Transverse colon (tissue), 4 donors: ENCODE measurements around the gene PADI2. TPM values are rescaled to one million over a fixed set of nuclear protein-coding genes. Genes with fewer than 3 reads are reported as not detected.

Experiments used
- DNase-seq: peaks from one replicate; pipeline ENCODE4 v3.0.0-alpha.2; 2019
- H3K27ac ChIP-seq, 4 donors: fragments of 200-600 bp; sonication (generic); 2 replicates each; pipeline ENCODE4 v1.5.1; 2016 to 2018; ENCODE audit warnings: inconsistent platforms in 4 of 4
- H3K27me3 ChIP-seq: fragments of 200-600 bp; sonication (generic); 2 replicates; pipeline ENCODE4 v1.5.1; 2017; ENCODE audit warnings: inconsistent platforms
- H3K36me3 ChIP-seq, 4 donors: fragments of 200-600 bp; sonication (generic); 2 replicates each; pipeline ENCODE4 v1.5.1; 2017 to 2019; ENCODE audit warnings: inconsistent platforms in 4 of 4
- H3K4me1 ChIP-seq, 4 donors: fragments of 200-600 bp; sonication (generic); 2 replicates each; pipeline ENCODE4 v1.5.1; 2017 to 2020; ENCODE audit warnings: inconsistent platforms in 4 of 4
- H3K4me3 ChIP-seq, 4 donors: fragments of 200-600 bp; sonication (generic); 1 replicate in 1 of 4; 2 replicates in 3 of 4; pipeline versions ENCODE4 v1.5.1 to v1.6.1; 2017 to 2019; ENCODE audit warnings: inconsistent platforms in 4 of 4
- H3K9me3 ChIP-seq, 2 donors: fragments of 200-600 bp; sonication (generic); 2 replicates each; pipeline ENCODE4 v1.5.1; 2017 to 2019; ENCODE audit warnings: inconsistent platforms in 2 of 2
- CTCF ChIP-seq, 5 experiments: fragments of 200-600 bp in 3 of 5; fragments of 450-650 bp in 2 of 5; sonication (generic) in 3 of 5; IDR thresholded peaks; 1 replicate in 2 of 5; 2 replicates in 3 of 5; pipeline ENCODE4 v1.5.1; 2016 to 2017; ENCODE audit warnings: antibody characterized with exemption in 5 of 5, inconsistent platforms in 3 of 5, mild to moderate bottlenecking in 2 of 5, moderate library complexity in 1 of 5
- EP300 ChIP-seq: sonication (generic); formaldehyde crosslinking; IDR thresholded peaks from one replicate; pipeline ENCODE4 v1.6.1; 2017; ENCODE audit warnings: antibody characterized with exemption, low read depth
- POLR2A ChIP-seq: fragments of 450-650 bp; IDR thresholded peaks from one replicate; pipeline ENCODE4 v1.6.1; 2016; ENCODE audit warnings: antibody characterized with exemption, mild to moderate bottlenecking, moderate library complexity
- POLR2AphosphoS5 ChIP-seq, 3 donors: sonication (generic); formaldehyde crosslinking; IDR thresholded peaks; one replicate each; pipeline ENCODE4 v1.6.1; 2016; ENCODE audit warnings: antibody characterized with exemption in 3 of 3
- WGBS, 2 donors: methylation state at CpG; one replicate each; pipeline ENCODE4 v1.1.5; 2018; ENCODE audit warnings: low coverage in 1 of 2; 5-methylcytosine and 5-hydroxymethylcytosine counted together
- in situ Hi-C, 4 donors: fragments of 200-750 bp; cut with MboI; loops; one replicate each; pipeline versions ENCODE4 v1.15.0 to v1.15.1; 2017; ENCODE audit warnings: low sequenced_read_pairs in 3 of 4, low pct_ligation_motif_present in 1 of 4, low pct_unique_long_range_greater_than_20kb in 1 of 4
- intact Hi-C: fragments of 100-400 bp; cut with DNase I; formaldehyde crosslinking; loops from one replicate; pipeline ENCODE4 v1.15.1; 2023; ENCODE audit warnings: low total_unique reads
- total RNA-seq, 4 donors: library from RNA; depleted of rRNA; stranded (reverse); fragments of >200 nt; gene quantifications; one replicate each; pipeline ENCODE4 v1.1.0, GENCODE V29; 2016

Gene PADI2
- total RNA-seq, 4 donors from 2014 or later, result 143 to 285 (median 238) TPM

GRCh38 chr1:17099616-17100340, 19.5 kb downstream of the PADI2 start:
- Histone ChIP-seq H3K27me3 (no peaks in the 10 kb centered on the region), H3K9me3 (no peaks in the 10 kb centered on the region), H3K4me1 (peaks cover 0 to 18% (median 2%) of the 10 kb centered on the region in 4 donors), H3K4me3 (no peak overlapping the region), H3K27ac (no peak overlapping the region), H3K36me3 (no peaks in the 10 kb centered on the region)
- in situ Hi-C loops, result no loop called here
- no peak for DNase-seq
- intact Hi-C loops, result no loop called here
- TF ChIP-seq EP300 (no peak), CTCF (IDR thresholded peaks at IDR 0.05) (no peak), POLR2A (no peak), POLR2AphosphoS5 (IDR thresholded peaks at IDR 0.05) (no peak)
- 66 to 76% methylated on average over 7 to 10 of the region's 10 CpGs for WGBS, 2 donors

DNA sequence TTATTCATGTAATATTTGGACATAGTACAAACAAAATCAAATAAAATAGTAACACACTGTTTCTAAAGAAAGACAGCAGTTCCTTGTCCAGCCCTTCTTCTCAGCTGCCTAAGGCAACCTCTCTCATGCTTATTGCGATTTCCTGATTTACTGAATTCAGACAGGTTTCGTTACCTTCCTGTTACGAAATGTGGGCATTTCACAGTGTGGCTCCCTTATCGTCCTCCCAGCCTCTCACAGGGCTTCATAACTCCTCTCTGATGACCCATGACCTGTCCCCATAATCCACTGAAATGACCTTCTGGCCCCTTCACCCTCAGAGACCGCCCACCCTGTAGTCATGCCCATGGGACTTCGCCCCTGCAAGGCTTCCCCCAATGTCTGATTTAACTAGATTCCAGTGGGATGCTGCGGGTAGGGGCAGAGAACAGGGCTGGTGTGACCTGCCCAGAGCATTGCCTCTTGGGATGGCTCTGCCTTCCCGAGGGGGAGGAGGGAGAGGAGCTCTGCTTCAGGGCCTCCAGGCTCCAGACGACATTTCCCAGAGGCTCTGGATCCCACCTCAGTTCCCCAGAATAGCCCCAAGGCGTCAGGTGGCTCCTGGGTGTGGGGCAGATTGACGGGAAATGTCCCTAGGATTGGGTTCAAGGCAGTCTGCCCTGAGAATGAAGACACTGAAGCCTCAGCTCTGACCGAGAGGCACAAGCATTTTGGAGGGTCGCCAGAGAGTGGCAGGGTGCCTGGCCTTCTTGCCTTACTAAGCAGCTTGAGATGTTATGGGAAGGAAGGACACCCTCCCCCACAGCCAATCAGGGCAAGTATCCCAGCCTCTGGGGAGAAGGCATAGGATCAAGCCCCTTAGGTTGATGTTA, 20.6 kb downstream of the PADI2 start:
- DNase-seq, result no peak
- in situ Hi-C loops (no loop called here), intact Hi-C loops (no loop called here)
- WGBS, 2 donors, result 57 to 75% methylated on average over 5 to 12 of the region's 13 CpGs
- Histone ChIP-seq H3K27me3 (no peaks in the 10 kb centered on the region), H3K4me1 (peaks cover 0 to 18% (median 2%) of the 10 kb centered on the region in 4 donors), H3K27ac (peak overlapping the region in 3 of 4 donors; percentile 5 to 41 (median 26)), H3K9me3 (no peaks in the 10 kb centered on the region), H3K4me3 (no peak overlapping the region), H3K36me3 (no peaks in the 10 kb centered on the region)
- no peak for TF ChIP-seq CTCF (IDR thresholded peaks at IDR 0.05)
- no peak for TF ChIP-seq EP300
- no peak for TF ChIP-seq POLR2AphosphoS5 (IDR thresholded peaks at IDR 0.05)
- TF ChIP-seq POLR2A, result no peak

DNA sequence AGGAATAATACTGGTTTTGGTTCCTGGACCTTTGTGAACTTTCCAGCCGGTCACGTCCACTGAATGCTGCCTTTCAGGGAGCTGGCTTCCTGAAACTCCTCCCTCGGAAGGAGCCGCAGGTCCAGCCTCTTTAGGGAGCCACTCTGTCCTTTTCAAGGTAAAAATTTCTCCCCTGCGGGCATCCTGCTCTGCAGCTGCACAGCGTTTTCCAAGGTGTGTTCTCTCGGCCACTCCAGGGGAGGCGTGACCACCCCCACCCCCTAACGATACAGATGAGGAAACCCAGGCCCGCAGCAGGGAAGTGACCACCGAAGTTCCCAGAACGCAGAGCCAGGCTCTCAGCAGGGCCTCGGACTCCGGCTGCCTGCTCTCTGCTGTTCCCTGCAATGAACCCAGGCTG, 21.5 kb downstream of the PADI2 start:
- no peaks in the 10 kb centered on the region for H3K9me3 ChIP-seq
- in situ Hi-C loops, result no loop called here

More for the DNA sequence above, 21.5 kb downstream of the PADI2 start:
- WGBS, 2 donors, result 31% methylated on average over 14 of the region's 14 CpGs; no CpG with 5 or more reads in 1 of the 2 donors
- H3K27me3 ChIP-seq, result no peaks in the 10 kb centered on the region
- DNase-seq, result no peak
- intact Hi-C loops, result no loop called here
- TF ChIP-seq POLR2A (no peak), CTCF (IDR thresholded peaks at IDR 0.05) (no peak), POLR2AphosphoS5 (IDR thresholded peaks at IDR 0.05) (no peak), EP300 (no peak)
- H3K36me3 ChIP-seq, result no peaks in the 10 kb centered on the region
- no peak overlapping the region for H3K4me3 ChIP-seq
- H3K4me1 ChIP-seq, result peaks cover 0 to 18% (median 2%) of the 10 kb centered on the region in 4 donors
- peak overlapping the region in 3 of 4 donors; percentile 5 to 41 (median 26) for H3K27ac ChIP-seq
